ENCODE data around the gene PPL. TPM values are rescaled to one million over a fixed set of nuclear protein-coding genes. Genes with fewer than 3 reads are reported as not detected.

Gene PPL
- total and polyA plus RNA-seq, 3 donors from 2014 or later: 5.4 to 6.8 (median 6.1) TPM

- intact Hi-C loops (cut with DNase I; ENCODE audit: low total_unique reads): no loop called here
- Histone ChIP-seq H3K27ac (no peak overlapping the region), H3K27me3 (no peaks in the 10 kb centered on the region), H3K36me3 (ENCODE audit: low read depth, missing control alignments) (no peaks in the 10 kb centered on the region), H3K4me3 (no peak overlapping the region), H3K4me1 (no peaks in the 10 kb centered on the region), H3K9me3 (no peaks in the 10 kb centered on the region)
- TF ChIP-seq POLR2A (IDR thresholded peaks at IDR 0.05): no peak
- TF ChIP-seq, protein P1, sequence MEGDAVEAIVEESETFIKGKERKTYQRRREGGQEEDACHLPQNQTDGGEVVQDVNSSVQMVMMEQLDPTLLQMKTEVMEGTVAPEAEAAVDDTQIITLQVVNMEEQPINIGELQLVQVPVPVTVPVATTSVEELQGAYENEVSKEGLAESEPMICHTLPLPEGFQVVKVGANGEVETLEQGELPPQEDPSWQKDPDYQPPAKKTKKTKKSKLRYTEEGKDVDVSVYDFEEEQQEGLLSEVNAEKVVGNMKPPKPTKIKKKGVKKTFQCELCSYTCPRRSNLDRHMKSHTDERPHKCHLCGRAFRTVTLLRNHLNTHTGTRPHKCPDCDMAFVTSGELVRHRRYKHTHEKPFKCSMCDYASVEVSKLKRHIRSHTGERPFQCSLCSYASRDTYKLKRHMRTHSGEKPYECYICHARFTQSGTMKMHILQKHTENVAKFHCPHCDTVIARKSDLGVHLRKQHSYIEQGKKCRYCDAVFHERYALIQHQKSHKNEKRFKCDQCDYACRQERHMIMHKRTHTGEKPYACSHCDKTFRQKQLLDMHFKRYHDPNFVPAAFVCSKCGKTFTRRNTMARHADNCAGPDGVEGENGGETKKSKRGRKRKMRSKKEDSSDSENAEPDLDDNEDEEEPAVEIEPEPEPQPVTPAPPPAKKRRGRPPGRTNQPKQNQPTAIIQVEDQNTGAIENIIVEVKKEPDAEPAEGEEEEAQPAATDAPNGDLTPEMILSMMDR (IDR thresholded peaks at IDR 0.05): no peak
- DNase-seq: no peak
- 92 to 93% methylated on average over 8 to 16 of the region's 16 CpGs for WGBS, 2 donors
Measured at GRCh38 chr16:4890686-4891085, 46.3 kb downstream of the PPL start.

- H3K4me3 ChIP-seq: no peak overlapping the region
- intact Hi-C loops (cut with DNase I; ENCODE audit: low total_unique reads): no loop called here
- TF ChIP-seq POLR2A (IDR thresholded peaks at IDR 0.05): no peak
- TF ChIP-seq, protein P1 (IDR thresholded peaks at IDR 0.05): no peak
- no peak overlapping the region for H3K27ac ChIP-seq
- no peaks in the 10 kb centered on the region for H3K9me3 ChIP-seq
- no peak for DNase-seq
- H3K36me3 ChIP-seq (ENCODE audit: low read depth, missing control alignments): no peaks in the 10 kb centered on the region
- H3K4me1 ChIP-seq: no peaks in the 10 kb centered on the region
- 72 to 82% methylated on average over 9 to 11 of the region's 11 CpGs for WGBS, 2 donors
- H3K27me3 ChIP-seq: no peaks in the 10 kb centered on the region
Measured at GRCh38 chr16:4890026-4890425, 46.9 kb downstream of the PPL start.

DNA sequence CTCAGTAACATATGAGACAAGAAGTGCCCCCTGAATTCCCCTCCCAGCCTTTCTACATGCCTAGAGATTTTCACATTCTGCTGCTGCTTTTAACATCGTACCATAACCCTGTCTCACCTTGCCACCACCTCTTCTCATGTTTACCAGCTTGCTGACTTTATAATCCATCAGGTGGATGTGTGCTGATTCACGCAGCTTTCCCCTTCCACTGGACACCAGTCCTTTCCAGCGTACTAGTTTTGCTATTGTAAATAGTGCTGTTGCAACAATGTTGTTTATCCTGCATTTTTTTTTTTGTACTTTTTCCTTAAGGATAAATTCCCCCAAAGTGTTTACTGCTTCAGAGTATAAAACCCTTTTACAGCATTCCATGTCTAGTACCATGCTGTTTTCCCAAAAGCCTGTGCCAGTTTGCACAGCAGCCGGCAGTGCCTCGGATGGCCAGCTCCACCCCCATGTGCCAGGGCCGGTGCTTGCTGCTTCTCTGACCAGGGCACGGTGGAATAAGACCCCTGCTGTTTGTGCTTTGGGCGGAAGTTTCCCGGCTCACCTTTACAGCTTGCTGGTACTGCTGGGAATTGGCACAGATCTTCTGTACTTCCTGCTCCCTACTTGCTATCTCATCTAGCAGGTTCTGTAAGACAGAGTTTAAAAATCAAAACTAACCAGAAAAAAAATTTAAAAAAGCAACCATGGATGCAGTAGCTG is 48.4 kb downstream of the PPL start:
- Histone ChIP-seq H3K27me3 (no peaks in the 10 kb centered on the region), H3K9me3 (no peaks in the 10 kb centered on the region), H3K4me1 (no peaks in the 10 kb centered on the region), H3K27ac (no peak overlapping the region), H3K36me3 (ENCODE audit: low read depth, missing control alignments) (no peaks in the 10 kb centered on the region), H3K4me3 (no peak overlapping the region)
- 72 to 83% methylated on average over 9 of the region's 9 CpGs for WGBS, 2 donors
- TF ChIP-seq POLR2A (IDR thresholded peaks at IDR 0.05): no peak
- TF ChIP-seq, protein P1 (IDR thresholded peaks at IDR 0.05): no peak
- intact Hi-C loops (cut with DNase I; ENCODE audit: low total_unique reads): no loop called here
- no peak for DNase-seq

- no peak for DNase-seq
- H3K36me3 ChIP-seq (ENCODE audit: low read depth, missing control alignments): no peaks in the 10 kb centered on the region
- H3K27ac ChIP-seq: no peak overlapping the region
- H3K9me3 ChIP-seq: no peaks in the 10 kb centered on the region
- intact Hi-C loops (cut with DNase I; ENCODE audit: low total_unique reads): no loop called here
- WGBS, 2 donors: 93 to 96% methylated on average over 5 of the region's 5 CpGs
- no peak overlapping the region for H3K4me3 ChIP-seq
- no peak for TF ChIP-seq POLR2A (IDR thresholded peaks at IDR 0.05)
- TF ChIP-seq, protein P1 (IDR thresholded peaks at IDR 0.05): no peak
- no peaks in the 10 kb centered on the region for H3K27me3 ChIP-seq
- H3K4me1 ChIP-seq: peaks cover 4% of the 10 kb centered on the region
Measured at GRCh38 chr16:4886151-4886550, 50.8 kb downstream of the PPL start.

Data from testis (tissue), 3 donors.